Measurements from ENCODE around the gene STAT1. TPM values are rescaled to one million over a fixed set of nuclear protein-coding genes. Genes with fewer than 3 reads are reported as not detected.
A peak's percentile ranks its signal among the peaks of the same experiment; 100 is the strongest.

STAT1 gene
- polyA plus RNA-seq, 1 experiment = 130 TPM

DNA sequence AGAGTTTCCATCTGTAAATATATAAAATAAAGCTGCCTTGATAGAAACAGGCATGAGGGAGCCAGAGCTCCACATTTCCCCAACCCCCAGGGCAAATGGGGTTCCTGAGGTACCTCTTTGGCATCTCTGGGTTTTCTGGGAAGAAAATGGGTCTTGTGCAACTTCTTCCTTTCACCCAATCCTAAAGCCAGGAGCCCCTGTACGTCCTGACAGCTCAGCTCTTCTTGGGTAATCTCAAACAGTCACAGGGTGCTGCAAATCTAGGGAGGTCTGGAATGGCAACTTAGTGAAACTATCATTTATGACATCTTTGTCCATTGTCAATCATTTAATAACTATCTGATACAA lies 36.6 kb upstream of the STAT1 start:
- TF ChIP-seq, protein P1, sequence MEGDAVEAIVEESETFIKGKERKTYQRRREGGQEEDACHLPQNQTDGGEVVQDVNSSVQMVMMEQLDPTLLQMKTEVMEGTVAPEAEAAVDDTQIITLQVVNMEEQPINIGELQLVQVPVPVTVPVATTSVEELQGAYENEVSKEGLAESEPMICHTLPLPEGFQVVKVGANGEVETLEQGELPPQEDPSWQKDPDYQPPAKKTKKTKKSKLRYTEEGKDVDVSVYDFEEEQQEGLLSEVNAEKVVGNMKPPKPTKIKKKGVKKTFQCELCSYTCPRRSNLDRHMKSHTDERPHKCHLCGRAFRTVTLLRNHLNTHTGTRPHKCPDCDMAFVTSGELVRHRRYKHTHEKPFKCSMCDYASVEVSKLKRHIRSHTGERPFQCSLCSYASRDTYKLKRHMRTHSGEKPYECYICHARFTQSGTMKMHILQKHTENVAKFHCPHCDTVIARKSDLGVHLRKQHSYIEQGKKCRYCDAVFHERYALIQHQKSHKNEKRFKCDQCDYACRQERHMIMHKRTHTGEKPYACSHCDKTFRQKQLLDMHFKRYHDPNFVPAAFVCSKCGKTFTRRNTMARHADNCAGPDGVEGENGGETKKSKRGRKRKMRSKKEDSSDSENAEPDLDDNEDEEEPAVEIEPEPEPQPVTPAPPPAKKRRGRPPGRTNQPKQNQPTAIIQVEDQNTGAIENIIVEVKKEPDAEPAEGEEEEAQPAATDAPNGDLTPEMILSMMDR (IDR thresholded peaks at IDR 0.05; ENCODE audit: low read depth, low read length) = no peak
- H3K27me3 ChIP-seq (ENCODE audit: control insufficient read depth, insufficient read depth, low read length) = no peaks in the 10 kb centered on the region
- H3K9me3 ChIP-seq (ENCODE audit: control insufficient read depth, insufficient read depth, low read length) = no peaks in the 10 kb centered on the region
- ChIA-PET POLR2A (interaction anchor here (0.8 to 2.3 kb wide), 6 partner anchors 28 to 195 kb away, joined by 3 to 18 read pairs (median 9); partner anchors contain the start of genes MYO1B and STAT1), CTCF (interaction anchor here (0.9 to 6.5 kb wide), 15 partner anchors 8 to 488 kb away, joined by 3 to 251 read pairs (median 13); no protein-coding TSS in a partner anchor)
- no peak overlapping the region for H3K4me3 ChIP-seq (ENCODE audit: low read depth, low read length)
- H3K27ac ChIP-seq (ENCODE audit: low read depth, low read length) = peak overlapping the region; percentile 62
- no peak for DNase-seq (ENCODE audit: low read depth, low spot score)

DNA sequence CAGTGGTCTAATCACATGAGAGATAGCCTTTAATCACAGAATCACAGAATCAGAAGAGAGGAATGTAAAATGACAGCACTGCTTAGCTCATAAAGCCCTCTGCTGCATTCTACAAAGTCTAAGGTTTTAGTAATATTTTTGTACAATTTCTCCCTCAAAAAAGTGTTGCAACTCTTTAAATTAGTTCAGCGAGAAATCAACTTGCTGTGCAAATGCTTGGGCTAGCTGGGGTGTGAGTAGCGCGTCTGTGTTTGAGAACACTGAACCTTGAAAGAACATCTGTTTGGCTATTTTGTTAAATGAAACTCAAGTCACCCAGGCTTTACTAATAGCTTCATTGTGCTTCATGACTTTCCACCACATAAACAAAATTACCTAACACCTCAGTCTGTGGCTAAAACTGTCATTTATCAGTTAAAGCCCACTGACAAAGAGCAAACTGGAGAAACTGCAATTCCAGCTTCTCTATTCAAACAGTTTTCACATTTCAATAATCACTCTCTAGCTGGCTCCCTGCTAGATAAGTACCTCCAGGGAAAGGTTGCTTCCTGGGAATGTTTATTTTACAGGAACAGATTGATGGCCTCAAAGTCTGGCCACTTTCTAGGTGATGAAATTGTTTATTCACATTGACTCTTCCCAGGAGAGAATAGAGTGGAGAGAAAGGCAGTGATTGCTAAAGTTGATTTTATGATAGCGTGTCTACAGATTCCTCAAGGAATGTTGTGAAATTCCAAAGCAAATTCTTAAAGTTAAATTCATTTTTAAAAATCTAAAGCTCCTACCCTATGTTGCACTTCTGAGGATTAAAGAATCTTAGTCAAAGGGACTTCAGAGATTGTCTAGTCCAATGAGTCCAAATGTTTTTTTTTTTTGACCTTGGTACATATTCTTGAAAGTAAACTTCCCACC lies 36.0 kb upstream of the STAT1 start:
- POLR2A ChIA-PET = interaction anchor here (0.6 to 2.3 kb wide), 9 partner anchors 27 to 195 kb away, joined by 3 to 18 read pairs (median 7); partner anchors contain the start of genes MYO1B and STAT1
- TF ChIP-seq, protein P1 (IDR thresholded peaks at IDR 0.05; ENCODE audit: low read depth, low read length) = no peak
- Histone ChIP-seq H3K4me3 (ENCODE audit: low read depth, low read length) (no peak overlapping the region), H3K27me3 (ENCODE audit: control insufficient read depth, insufficient read depth, low read length) (no peaks in the 10 kb centered on the region), H3K27ac (ENCODE audit: low read depth, low read length) (peak overlapping the region; percentile 69), H3K9me3 (ENCODE audit: control insufficient read depth, insufficient read depth, low read length) (no peaks in the 10 kb centered on the region)
- peak; percentile 51 for DNase-seq (ENCODE audit: low read depth, low spot score)
- CTCF ChIA-PET = interaction anchor here (0.6 to 6.5 kb wide), 11 partner anchors 9 to 489 kb away, joined by 3 to 251 read pairs (median 11); no protein-coding TSS in a partner anchor

DNA sequence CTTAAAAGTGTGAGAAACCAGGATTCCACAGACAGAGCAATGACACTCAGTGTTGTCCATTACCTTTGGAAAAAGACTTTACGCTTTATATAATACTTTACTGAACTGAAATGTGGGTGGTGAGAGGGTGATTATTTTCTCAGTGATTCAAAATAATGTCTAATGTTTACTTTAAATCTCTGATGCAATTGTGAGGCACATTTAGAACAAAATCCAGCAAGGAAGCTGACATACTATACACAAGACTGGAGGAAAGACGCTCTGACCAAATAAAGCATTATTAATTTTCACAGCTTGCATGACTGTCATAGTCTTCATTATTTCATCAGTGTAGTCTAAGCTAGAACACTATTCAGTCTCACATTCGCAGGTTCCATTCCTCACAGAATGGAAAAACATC lies 34.1 kb upstream of the STAT1 start:
- Histone ChIP-seq H3K27ac (ENCODE audit: low read depth, low read length) (no peak overlapping the region), H3K4me3 (ENCODE audit: low read depth, low read length) (no peak overlapping the region), H3K27me3 (ENCODE audit: control insufficient read depth, insufficient read depth, low read length) (no peaks in the 10 kb centered on the region), H3K9me3 (ENCODE audit: control insufficient read depth, insufficient read depth, low read length) (peaks cover 3% of the 10 kb centered on the region; the same call in 1 of the 2 replicates)
- CTCF ChIA-PET = interaction anchor here (0.6 to 1.1 kb wide), 2 partner anchors 11 to 108 kb away, joined by 3 read pairs; no protein-coding TSS in a partner anchor
- POLR2A ChIA-PET = interaction anchor here (0.6 to 1.3 kb wide), 4 partner anchors 27 to 464 kb away, joined by 3 to 6 read pairs (median 5); partner anchors contain the start of gene STAT1
- DNase-seq (ENCODE audit: low read depth, low spot score) = peak; percentile 34
- TF ChIP-seq, protein P1 (IDR thresholded peaks at IDR 0.05; ENCODE audit: low read depth, low read length) = no peak

DNA sequence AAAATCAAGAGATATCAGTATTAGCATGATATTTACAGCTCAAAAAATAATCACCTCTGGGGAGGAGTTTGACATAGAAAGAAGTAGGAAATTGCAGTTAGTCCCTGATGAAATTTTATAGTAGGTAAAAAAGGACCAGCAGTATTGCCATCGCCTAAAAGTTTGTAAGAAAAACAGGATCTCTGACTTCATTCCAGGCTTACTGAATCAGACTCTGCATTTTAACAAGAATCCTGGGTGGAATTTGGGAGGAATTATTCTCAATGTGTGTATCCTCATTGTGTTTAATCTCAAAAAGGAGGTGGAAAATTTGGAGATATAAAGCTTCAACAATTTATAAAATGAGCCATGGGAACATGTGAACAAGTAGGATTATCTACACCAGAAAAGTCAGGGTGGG lies 31.2 kb upstream of the STAT1 start:
- Histone ChIP-seq H3K27ac (ENCODE audit: low read depth, low read length) (no peak overlapping the region), H3K27me3 (ENCODE audit: control insufficient read depth, insufficient read depth, low read length) (no peaks in the 10 kb centered on the region), H3K4me3 (ENCODE audit: low read depth, low read length) (no peak overlapping the region), H3K9me3 (ENCODE audit: control insufficient read depth, insufficient read depth, low read length) (peaks cover 3% of the 10 kb centered on the region; the same call in 1 of the 2 replicates)
- TF ChIP-seq, protein P1 (IDR thresholded peaks at IDR 0.05; ENCODE audit: low read depth, low read length) = no peak
- DNase-seq (ENCODE audit: low read depth, low spot score) = no peak
- POLR2A ChIA-PET = no interaction called here
- CTCF ChIA-PET = interaction anchor here (1.2 kb wide), 1 partner anchor 110 kb away, joined by 3 read pairs; no protein-coding TSS in a partner anchor

DNA sequence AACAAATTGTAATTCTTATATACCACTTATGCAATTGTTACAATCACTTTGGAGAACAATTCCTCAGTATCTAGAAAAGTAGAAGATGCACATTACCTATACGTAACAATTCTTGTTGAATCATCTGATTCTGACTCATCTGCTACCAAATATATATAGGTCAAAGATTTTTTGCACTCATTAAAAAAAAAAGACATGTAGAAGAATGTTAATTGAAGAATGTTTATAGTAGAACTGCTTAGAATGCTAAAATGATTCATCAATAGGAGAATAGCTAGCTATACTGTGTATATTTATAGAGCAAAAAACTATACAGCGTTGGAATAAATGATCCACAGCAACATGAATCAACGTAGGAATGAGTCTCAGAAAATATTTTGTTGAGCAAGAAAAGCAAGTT lies 29.5 kb upstream of the STAT1 start:
- ChIA-PET CTCF (no interaction called here), POLR2A (no interaction called here)
- no peak for DNase-seq (ENCODE audit: low read depth, low spot score)
- no peak overlapping the region for H3K27ac ChIP-seq (ENCODE audit: low read depth, low read length)
- TF ChIP-seq, protein P1 (IDR thresholded peaks at IDR 0.05; ENCODE audit: low read depth, low read length) = no peak
- no peaks in the 10 kb centered on the region for H3K27me3 ChIP-seq (ENCODE audit: control insufficient read depth, insufficient read depth, low read length)
- H3K4me3 ChIP-seq (ENCODE audit: low read depth, low read length) = no peak overlapping the region
- H3K9me3 ChIP-seq (ENCODE audit: control insufficient read depth, insufficient read depth, low read length) = peaks cover 3% of the 10 kb centered on the region; the same call in 1 of the 2 replicates
